C4-2B (cell line): Measurements from ENCODE around the gene CCDC182.

Experiments used
- ZFX ChIP-seq: fragments of 450-650 bp; IDR thresholded peaks from 2 replicates; pipeline ENCODE4 v1.6.1; 2017
- TF ChIP-seq, protein P1 (sequence below): fragments of 450-650 bp; conservative IDR thresholded peaks from 2 replicates; pipeline ENCODE4 v1.5.1; 2017; ENCODE audit warnings: mild to moderate bottlenecking

DNA sequence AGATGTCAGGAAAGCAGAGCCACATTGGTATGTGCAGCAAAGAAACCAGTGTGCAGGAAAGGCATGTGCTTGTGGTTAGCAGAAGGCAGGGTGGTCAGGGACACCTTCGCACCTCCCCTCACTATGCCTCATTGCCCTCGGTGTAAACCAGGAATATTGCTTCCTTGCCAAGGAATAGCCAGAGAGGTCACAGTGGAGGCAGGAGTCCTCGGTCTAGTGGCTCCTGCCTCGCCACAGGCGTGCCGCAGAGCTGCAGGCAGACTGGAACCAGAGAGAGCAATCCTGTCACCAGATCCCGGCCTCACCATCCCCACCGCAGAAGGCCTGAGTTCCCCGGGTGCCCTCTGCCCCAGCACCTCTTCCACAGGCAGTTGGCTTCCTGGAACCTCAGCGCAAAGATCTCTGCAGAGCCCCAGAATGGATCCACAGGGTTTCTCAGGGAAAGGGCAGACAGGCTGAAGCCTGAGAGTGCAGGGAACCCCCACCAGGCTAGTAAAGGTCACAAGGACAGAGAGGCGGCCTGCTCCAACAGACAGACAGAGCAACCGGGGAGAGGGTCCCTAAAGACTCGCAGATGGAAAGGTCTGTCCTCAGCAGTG, 21.6 kb downstream of the CCDC182 start:
- TF ChIP-seq, protein P1, sequence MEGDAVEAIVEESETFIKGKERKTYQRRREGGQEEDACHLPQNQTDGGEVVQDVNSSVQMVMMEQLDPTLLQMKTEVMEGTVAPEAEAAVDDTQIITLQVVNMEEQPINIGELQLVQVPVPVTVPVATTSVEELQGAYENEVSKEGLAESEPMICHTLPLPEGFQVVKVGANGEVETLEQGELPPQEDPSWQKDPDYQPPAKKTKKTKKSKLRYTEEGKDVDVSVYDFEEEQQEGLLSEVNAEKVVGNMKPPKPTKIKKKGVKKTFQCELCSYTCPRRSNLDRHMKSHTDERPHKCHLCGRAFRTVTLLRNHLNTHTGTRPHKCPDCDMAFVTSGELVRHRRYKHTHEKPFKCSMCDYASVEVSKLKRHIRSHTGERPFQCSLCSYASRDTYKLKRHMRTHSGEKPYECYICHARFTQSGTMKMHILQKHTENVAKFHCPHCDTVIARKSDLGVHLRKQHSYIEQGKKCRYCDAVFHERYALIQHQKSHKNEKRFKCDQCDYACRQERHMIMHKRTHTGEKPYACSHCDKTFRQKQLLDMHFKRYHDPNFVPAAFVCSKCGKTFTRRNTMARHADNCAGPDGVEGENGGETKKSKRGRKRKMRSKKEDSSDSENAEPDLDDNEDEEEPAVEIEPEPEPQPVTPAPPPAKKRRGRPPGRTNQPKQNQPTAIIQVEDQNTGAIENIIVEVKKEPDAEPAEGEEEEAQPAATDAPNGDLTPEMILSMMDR, result no peak
- TF ChIP-seq ZFX, result no peak
